ENCODE data around the gene SFN.
"Not testable (repeated sequence)": the region's sequence is repeated elsewhere in the genome, so short reads cannot be mapped to it uniquely, and the experiment has no call there.

The SFN gene

DNA sequence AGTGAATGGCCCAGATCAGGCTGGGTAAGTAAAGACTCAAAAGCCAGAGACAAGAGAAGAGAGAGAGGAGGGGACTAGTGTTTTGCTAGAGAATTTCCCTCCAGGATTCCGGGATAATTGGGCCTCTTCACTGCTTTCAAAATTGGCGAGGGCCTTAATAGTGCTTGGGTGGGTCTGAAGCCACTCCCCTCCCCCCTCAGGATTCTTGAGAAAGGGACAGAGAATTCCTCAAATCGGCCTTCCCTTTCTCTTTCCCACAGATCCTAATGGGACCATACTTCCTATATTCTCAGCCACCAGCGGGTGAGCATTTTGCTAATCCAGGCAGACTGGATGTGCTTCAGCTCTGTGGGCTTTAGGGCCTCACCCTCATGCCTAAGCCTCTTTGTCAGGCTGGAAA, 11.9 kb downstream of the SFN start:
- DNase-seq: no peak

DNA sequence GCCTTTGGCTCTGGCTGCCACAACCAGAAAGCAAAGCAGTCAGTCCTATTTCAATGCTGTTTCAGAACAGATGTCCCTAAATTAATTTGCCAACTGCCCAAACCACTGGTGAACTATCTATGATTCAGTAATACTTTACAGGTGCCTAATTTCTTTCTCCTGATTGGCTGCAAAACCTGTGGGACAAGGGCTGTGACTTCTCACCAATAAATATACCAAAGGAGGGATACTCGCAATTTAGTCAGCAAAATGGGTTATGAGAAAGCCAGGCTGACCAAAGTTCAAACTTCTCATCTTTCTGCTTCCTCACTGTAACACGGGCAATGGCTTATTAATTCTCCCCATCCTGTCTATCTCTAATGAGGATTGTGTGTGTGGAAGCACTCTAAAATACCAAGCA, 14.4 kb downstream of the SFN start:
- DNase-seq: no peak

DNA sequence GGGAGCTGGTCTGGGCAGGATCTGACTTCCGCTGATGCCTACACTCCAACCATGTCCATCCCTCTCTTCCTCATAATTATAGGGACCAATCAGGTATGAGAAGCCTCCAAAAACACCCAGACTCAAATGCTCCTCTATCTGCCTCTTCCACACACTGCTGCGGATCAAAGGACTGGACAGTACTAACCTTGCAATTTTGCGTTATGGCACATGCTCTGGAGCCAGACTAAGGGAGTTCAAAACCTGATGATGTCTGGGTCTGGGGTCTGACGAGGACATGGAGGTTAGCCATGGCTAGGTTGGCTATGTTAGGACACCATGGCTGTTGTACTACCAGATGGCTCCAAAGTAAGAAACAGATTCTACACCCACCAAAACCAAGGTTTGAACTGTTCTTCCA, 16.8 kb downstream of the SFN start:
- no peak for DNase-seq

DNA sequence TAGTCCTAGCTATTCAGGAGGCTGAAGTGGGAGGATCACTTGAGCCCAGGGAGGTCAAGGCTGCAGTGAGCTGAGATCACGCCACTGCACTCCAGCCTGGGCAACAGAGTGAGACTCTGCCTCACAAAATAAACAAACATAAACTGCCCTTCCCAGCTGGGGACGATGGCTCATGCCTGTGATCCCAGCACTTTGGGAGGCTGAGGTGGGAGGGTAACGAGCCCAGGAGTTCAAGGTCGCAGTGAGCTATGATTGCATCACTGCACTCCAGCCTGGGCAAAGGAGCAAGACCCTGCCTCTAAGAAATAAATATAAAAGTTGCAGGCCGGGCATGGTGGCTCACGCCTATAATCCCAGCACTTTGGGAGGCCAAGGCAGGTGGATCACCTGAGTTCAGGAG, 18.7 kb downstream of the SFN start:
- DNase-seq: not testable (repeated sequence)

DNA sequence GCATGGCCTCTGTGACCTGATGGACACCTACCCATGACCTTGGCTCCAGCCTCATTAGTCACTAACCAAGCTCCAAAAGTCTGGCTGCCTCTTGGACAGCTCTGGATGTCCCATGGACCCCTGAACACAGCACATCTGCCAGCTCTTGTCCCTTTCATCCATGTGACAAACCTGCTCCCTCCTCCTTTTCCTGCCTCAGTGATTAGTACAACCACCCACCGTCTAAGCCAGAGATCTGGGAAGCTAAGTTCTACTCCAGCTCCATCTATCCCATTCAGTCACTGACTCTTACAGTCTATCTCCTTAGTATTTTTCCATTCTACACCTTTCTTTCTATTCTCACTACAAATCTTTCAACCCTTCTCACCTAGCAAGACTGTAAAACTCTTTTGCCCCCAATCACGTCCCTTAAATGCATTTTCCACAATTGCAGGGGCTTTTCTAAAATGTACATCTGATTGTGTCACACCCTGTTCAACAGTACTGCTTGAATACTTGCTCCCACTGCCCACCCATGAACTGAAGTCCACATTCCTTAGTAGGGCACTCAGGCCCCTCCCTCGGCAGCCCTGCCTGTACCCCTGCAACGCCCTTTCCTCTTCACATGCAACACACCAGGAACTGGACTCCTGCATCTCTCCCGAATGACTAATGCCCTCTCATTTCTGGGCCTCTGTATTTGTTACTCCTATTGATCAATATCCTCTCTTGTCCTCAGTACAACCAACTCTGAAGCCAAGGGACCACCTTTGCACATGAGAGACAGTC, 19.9 kb downstream of the SFN start:
- DNase-seq: no peak

DNA sequence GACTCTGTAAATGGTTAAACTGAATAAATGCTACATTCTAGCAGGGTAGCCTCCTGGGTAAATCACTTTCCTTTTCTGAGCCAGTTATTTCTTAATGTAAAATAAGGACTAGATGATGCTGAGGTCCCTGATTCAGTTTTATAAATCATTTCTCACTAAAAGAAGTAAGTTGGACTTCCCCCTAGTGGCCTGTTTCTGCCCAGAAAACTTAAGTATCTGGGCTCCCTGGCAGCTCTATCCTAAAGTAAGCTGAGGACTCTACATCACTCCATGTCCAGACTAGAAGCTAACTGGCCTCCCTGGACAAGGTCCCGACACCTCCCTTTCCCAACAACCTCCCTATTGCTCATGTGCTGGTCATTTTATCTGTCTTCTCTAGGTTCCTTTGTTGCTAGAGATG, 24.2 kb downstream of the SFN start:
- DNase-seq: no peak

DNA sequence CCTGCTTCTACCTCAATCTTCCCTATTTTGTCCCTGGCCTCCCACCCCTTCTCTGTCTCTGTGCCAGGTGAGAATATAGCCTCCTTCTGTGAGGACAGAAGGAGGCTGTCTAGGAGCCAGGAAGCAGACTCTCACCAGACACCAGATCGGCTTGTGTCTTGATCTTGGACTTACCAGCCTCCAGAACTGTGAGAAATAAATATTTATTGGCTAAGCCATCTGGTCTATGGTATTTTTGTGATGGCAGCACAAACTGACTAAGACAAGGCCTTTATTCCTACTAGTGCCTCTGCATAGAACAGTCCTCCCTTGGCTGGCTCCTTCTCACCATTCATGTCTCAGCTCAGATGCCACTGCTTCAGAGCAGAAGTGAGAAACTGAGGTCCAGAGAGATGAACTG, 25.3 kb downstream of the SFN start:
- DNase-seq: no peak

DNA sequence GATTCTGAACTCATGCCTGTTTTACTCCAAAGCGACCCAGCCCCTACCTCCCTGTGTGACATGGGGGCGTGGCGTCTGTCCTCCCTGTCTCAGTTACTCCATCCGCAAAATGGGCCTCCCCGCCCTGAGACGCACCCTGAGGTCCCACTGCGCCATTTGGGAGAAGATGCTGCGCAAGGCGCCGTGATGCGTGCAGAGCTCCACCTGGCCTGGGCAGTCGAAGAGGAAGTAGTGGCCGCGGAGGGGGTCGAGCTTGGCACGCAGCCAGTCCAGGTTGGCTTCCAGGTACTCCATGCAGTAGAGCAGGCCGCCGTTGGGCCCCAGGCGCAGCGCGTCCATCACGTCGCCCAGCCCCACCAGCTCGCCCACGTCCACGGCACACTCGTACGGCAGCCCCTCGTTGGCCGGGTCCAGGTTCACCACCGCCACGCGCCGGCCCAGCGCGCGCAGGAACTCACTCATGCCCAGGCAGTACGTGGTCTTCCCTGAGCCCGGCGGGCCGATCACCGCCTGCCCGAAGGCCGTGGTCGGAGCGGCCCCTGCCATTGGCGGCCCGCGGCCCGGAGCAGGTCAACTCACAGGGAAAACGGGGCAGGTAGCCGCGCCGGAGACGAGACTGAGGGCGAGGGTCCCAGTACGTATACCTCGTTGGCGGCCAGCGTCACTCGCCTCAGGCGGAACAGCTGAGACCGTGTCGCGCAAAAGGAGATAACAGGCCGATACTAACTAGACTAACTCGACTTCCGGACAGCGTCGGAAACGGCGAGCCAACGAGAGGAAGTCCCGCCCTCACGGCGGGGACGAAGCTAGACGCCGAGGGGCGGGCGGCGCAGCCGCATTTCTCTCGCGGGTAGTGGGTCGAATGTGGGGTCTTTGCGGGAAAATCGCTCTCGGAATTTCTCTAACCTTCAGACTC, 26.9 kb downstream of the SFN start, which contains the start of gene GPN2:
Gene GPN2 (minus strand): TSS at position 733 of the 916 bp plus-strand sequence. CDS start 187 bp downstream, at position 546.
- DNase-seq: peak; percentile 77

DNA sequence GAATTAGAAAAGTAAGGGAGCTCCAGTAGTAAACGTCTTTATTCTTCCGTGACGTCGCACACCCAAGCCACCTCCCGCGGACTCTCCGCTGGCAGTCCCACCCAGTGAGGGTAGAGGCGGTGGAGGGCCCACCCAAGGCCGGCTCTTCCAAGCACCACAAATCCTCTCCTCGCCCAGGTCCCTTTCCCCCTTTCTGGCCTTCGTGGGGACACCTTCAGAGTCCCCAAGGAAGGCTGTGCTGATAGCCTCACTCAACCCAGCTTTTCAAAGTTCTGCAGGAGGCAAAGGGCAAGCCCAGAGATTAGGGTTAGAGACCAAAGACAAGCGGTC, 27.5 kb downstream of the SFN start:
- DNase-seq: no peak

DNA sequence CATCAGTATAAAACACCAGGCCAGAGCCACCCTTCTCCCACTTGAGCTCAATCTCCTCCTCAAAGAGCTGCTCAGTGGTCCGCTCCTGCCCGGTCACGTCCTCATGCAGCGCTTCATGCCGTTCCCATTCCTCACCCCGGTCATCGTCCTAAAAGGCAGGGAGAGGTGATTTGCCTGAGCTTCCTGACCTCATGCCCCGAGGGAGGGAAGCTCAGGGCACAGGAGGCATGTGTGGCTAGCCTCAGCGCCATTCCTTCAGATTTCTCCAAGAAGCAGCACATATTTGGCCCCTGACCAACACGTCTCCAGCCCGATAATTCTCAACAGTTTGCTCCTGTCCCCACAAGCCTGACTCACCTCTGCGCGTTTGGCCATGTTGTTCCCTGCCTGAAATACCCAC, 31.3 kb downstream of the SFN start:
- no peak for DNase-seq

DNA sequence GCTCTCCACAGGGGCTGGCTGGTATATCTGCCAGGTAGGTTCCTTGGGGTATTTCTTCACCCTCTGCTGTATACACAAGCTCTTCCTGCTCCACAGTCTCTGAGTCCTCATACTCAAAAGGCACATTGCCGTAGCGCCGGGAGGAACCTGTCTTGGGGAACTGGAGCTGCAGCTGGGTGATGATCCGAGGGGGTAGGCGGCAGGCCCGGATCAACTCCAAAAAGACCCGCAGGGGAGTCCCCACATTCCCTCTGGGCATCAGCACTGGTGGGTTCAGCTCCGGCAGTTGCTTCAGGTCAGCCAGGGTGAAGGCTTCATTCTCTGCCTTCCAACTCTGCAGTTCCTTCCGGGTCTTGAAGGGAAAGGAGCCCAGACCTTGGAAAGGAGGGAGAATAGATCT, 34.4 kb downstream of the SFN start:
- no peak for DNase-seq

DNA sequence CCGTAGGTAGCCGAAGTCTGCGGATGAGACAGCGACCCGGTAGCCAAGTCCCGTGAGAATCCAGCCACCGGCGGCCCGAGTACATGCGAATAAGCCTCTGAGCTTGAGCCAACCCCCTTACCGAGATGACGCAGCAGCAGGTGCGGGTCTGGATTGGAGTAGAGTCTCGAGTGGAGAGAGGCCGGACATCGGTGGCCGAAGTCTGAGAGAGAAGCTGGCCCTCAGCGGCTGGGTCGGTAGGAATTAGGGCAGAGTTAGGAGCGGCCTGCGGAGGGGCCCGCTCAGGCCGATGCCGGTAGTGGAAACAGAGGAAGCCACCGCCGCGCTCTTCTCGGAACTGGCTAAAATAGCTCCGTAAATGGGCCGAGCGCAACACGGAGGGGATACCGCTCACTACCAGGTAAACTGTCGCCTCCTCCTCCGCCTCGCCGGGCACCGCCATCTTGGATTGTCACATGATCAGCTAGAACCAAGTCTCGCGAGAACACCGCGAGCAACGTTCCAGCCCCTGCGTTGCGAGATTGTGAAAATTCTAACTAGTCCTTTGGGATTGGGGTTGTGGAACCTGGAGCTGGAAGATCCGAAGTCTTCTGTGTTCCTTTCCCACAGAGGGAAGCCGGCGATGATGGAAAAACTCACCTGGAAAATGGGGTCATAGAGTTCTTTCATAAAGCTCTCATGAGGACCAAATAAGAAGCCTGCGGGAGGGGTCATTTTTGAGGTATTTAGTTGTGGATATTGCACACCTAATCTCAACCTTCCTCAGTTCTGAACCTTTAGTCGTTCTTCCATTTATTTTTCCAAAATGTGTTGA, 37.3 kb downstream of the SFN start, which contains the start of gene GPATCH3:
Gene GPATCH3 (minus strand): TSS at position 467 of the 814 bp plus-strand sequence. CDS start 25 bp downstream, at position 442.
- DNase-seq: peak; percentile 89

DNA sequence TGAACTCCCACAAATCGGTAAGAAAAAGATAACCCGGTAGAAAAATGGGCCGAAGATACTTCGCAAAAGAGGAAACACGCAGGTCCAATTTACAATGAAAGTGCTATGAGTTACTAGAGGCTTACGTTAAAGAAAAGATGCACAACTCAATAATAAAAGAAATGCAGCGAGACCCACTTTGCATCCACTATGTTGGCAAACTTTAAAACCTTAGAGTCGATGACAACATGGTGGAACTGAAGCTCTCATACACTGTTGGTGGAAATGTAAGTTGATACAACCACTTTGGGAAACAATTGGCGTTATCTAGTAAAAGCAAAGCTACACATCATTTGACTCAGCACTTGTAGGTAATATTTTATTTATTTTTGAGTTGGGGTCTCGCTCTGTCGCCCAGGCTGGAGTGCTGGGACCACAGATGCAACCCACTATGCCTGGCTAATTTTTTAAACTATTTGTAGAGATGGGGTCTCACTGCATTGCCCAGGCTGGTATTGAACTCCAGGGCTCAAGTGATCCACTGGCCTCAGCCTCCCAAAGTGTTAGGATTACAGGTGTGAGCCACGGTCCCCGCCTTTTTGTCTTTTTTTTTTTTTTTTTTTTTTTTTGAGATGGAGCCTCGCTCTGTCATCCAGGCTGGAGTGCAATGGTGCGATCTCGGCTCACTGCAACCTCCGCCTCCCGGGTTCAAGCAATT, 38.0 kb downstream of the SFN start:
- DNase-seq: no peak

DNA sequence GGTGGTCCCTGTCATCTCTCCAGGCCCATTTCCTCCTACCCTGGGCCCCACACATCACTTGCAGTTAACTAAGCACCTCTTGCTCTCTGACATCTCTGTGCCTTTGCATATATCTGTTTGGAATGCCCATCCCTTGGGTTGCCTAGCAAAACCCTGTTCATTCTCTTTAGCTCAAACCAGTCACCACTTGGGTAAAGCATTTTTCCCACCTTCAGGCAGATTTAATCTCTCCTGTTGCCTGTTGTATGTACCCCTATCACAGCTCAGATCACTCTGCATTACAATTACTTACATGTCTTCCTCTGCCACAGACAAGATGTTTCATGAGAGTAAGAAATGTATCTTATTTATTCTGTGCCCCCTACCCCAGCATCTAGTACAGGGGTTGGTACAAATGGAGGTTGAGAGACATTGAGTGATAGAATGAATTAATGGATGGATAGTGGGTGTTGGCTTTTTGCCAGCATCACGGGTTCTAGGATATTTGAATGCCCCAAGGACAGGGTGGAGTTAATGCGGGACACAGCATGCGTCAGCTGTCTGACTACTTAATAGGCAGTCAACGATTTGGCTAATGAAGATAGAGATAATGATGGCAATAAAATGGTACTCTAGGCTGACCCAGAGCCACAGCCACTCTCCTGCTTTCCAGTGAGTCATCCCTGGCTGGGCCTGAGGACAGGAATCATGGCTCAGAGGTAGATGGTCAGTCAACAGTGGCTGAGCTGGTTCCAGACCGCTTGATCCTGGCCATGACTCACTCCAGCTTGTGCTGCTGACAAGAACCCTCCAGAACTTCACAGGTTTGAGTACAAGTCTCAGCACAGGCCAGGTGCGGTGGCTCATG, 44.3 kb downstream of the SFN start:
- no peak for DNase-seq

DNA sequence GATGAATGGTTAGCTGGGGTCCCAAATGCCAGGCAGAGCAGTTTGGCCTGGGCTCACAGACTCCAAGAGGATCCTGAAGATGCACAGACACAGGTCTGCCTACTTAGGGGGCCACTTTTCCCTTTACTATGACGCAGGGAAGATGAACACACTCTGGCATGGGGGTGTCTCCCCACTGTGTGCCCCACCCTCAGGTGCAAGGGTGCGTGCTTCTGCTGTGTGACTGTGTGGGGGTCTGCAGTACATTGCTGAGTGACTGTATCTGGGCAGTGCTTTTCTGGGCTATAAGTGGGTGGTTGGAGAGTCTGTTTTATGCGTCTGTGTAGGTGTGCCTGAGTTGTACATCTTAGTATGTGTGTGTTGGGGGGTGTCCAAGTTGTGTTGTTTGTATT, 47.0 kb downstream of the SFN start:
- DNase-seq: no peak

DNA sequence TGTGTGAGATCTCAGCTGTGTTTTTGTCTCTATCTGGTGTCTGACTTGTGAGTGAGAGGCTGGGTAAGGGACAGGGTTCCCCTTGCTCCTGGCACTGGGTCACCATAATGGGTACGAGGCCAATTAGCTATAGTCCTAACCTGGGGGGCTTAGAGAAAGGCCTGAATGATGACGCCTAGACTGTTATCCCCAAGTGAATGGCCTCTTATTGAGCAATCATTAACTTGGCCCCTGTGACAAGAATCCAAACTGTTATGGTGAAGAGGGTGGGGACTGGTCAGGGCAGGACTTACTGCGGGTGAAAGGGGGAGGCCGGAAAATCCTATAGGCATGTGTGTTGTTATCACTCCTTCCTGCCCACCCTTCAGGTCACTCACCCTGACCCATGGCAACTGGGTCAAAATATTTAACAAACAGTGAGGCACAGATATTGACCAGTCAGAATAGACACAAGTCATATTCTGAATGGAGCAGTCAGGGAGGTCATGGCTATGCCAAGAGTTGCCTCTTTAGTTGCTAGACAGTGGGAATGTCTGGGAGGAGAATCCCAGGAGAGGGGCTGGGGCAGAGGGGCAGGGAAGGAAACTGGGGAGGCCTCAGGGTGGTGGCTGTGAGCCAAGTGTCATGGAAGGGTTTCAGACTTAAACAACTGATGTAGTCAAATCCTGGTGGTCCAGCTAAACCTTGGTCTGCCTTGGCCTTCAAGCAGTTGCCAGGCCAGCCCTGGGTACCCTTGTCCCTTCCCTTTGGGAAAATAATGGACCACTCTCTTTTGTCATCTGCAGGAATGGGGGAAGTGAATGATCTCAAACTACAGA, 47.6 kb downstream of the SFN start:
- DNase-seq: no peak

DNA sequence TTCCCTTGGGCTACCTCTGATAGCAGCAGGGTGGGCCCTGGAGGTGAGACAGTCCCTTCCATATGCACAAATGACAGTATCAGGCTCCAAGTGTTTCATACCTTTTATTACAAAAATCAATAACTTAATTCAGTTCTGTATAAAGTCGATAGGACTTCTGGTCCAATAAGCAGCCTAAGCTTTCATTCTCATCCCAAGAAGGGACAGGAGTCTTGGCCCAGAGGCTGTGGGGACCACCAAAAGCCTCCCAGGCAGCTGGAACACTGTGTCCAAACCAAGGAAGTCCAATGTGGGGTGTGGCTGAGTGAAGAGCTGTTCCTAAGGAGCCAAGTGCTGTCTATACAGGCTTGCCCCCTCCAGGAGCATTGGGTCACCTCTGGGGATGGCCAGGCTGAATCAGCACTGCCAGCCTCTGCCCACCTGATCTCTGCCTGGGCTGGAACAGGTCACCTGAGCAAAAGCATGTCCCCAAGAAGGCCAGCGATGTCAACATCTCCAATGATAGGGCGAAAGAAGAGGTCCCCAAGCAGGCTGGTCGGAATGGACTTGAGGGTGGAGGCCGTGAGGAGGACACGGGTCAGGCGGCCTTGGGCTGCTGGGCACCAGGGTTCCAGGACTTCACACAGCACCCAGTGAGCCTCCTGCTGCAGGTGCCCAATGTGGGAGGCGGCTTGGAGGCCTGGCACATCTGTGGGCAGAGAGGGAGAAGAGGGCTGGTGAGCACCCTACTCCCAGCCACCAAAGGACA, 48.6 kb downstream of the SFN start:
- DNase-seq: no peak

DNA sequence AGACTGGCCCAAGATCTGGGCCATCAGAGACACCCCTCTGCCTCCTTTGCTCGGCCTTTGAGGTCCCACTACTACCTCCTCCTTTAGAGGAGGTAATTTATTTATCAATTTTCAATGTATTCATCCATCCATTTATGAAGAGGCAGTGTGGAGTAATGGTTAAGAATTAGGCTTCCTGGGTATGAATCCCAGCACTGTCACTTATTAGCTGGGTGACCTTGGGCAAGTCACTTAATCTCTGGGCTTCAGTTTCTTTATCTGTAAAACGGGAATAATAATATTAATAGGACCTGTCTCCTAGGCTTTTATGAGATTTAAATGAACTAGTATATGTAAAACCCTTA, 49.2 kb downstream of the SFN start:
- DNase-seq: no peak

DNA sequence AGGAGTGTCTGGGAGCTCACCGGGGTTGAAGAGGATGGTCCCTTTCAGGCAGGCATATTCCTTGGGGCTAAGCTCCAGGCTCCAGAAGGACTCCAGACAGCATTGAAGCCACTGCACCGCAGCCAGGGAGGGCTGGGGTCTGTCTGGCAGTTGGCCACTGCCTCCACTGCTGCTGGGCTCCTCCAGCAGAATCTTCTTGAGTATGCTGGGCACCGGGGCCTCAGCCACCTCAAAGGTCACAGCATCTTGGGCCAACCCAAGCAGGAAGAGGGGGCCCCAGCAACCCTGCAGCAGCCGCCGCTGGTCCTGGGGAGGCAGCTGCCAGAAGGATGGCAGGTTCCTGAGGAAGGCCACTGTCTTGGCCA, 50.4 kb downstream of the SFN start:
- no peak for DNase-seq

Data from stimulated activated CD4-positive, alpha-beta T cell treated with anti-CD3 and anti-CD28 coated beads, Interleukin-1b, Interleukin-23, amount 100 ng/mL, for 48 hours (primary cell).